Suppressor macrophage treated with lipopolysaccharide for 1 hour (primary cell): ENCODE measurements around the gene ROCK2.

ENCODE experiments used
- DNase-seq, 3 donors: peaks; one replicate each; pipeline ENCODE4 v3.0.0-alpha.2; 2020 to 2022

Gene ROCK2

GRCh38 chr2:11366326-11366741 lies 21.9 kb upstream of the ROCK2 start:
- DNase-seq = no peak

GRCh38 chr2:11365096-11365879 lies 20.9 kb upstream of the ROCK2 start:
- DNase-seq = no peak

GRCh38 chr2:11364565-11364887 lies 20.1 kb upstream of the ROCK2 start:
- no peak for DNase-seq

- DNase-seq = no peak
These were observed 19.6 kb upstream of the ROCK2 start for GRCh38 chr2:11363868-11364564.

GRCh38 chr2:11359865-11360264 lies 15.4 kb upstream of the ROCK2 start:
- DNase-seq = no peak

- DNase-seq = no peak
These were observed 13.1 kb upstream of the ROCK2 start for GRCh38 chr2:11357428-11357972.

- DNase-seq = no peak
These were observed 12.3 kb upstream of the ROCK2 start for GRCh38 chr2:11356764-11357163.

GRCh38 chr2:11355194-11356053 lies 11.0 kb upstream of the ROCK2 start:
- no peak for DNase-seq

GRCh38 chr2:11354363-11355154 lies 10.1 kb upstream of the ROCK2 start:
- no peak for DNase-seq

GRCh38 chr2:11352781-11353537 lies 8.5 kb upstream of the ROCK2 start:
- DNase-seq = peak in 1 of 3 donors; percentile 14

- peak; percentile 77 to 83 (median 81) for DNase-seq
These were observed 3.8 kb upstream of the ROCK2 start for GRCh38 chr2:11348209-11348749.

GRCh38 chr2:11347403-11347959 lies 3.0 kb upstream of the ROCK2 start:
- no peak for DNase-seq

- no peak for DNase-seq
These were observed 1.6 kb upstream of the ROCK2 start for GRCh38 chr2:11346023-11346482.

- peak; percentile 53 to 58 (median 56) for DNase-seq
These were observed 681 bp upstream of the ROCK2 start for GRCh38 chr2:11344956-11345677.

GRCh38 chr2:11343650-11344341 lies 640 bp downstream of the ROCK2 start:
- peak; percentile 80 to 88 (median 86) for DNase-seq

- DNase-seq = no peak
These were observed 1.1 kb downstream of the ROCK2 start for GRCh38 chr2:11343368-11343649.

GRCh38 chr2:11342551-11343367 lies 1.7 kb downstream of the ROCK2 start:
- peak; percentile 59 to 79 (median 67) for DNase-seq

- no peak for DNase-seq
These were observed 3.7 kb downstream of the ROCK2 start for GRCh38 chr2:11340717-11341116.
